ENCODE measurements around the gene BPIFB3. TPM values are rescaled to one million over a fixed set of nuclear protein-coding genes. Genes with fewer than 3 reads are reported as not detected.
"Not testable (repeated sequence)": the region's sequence is repeated elsewhere in the genome, so short reads cannot be mapped to it uniquely, and the experiment has no call there.

Gene BPIFB3
- total RNA-seq, 2 experiments from 2014 or later, result not detected

DNA sequence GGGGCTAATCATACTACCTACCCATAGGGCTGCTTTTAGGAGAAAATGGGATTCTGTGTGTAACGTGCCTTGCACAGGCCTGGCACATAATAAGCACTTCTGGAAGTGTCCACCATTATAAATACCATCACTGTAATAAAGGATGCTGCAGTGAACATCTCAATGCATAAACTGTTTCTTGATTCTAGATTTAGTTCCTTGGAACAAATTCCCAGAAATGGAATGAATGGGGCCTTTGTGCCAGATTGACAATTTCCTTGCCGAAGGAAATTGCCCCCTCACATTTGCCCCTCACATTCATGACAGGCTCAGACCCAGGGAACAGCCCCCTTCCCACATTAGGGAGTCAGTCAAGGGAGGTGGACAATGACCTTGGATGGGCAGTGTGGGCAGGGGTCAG, 55.0 kb downstream of the BPIFB3 start:
- DNase-seq (no peak), ATAC-seq (no peak)
- H3K9me3 Mint-ChIP-seq (ENCODE audit: insufficient read depth), result no peaks in the 10 kb centered on the region
- H3K4me3 Mint-ChIP-seq, result no peak overlapping the region
- no peaks in the 10 kb centered on the region for H3K27me3 Mint-ChIP-seq (ENCODE audit: low read depth)
- no peaks in the 10 kb centered on the region for H3K36me3 Mint-ChIP-seq (ENCODE audit: low read depth)
- POLR2A ChIA-PET, result no interaction called here
- H3K27ac Mint-ChIP-seq, result no peak overlapping the region
- CTCF ChIA-PET, result interaction anchor here (2.2 kb wide), 1 partner anchor 13 kb away, joined by 6 read pairs; no protein-coding TSS in a partner anchor
- H3K4me1 Mint-ChIP-seq (ENCODE audit: low read depth), result no peaks in the 10 kb centered on the region

GRCh38 chr20:33110147-33110825, 56.6 kb downstream of the BPIFB3 start:
- Mint-ChIP-seq H3K4me1 (ENCODE audit: low read depth) (no peaks in the 10 kb centered on the region), H3K27ac (no peak overlapping the region), H3K9me3 (ENCODE audit: insufficient read depth) (no peaks in the 10 kb centered on the region), H3K36me3 (ENCODE audit: low read depth) (no peaks in the 10 kb centered on the region), H3K27me3 (ENCODE audit: low read depth) (no peaks in the 10 kb centered on the region), H3K4me3 (no peak overlapping the region)
- ATAC-seq (no peak), DNase-seq (no peak)
- ChIA-PET CTCF (interaction anchor here (2.2 kb wide), 1 partner anchor 14 kb away, joined by 6 read pairs; no protein-coding TSS in a partner anchor), POLR2A (no interaction called here)

- Mint-ChIP-seq H3K9me3 (ENCODE audit: insufficient read depth) (no peaks in the 10 kb centered on the region), H3K27me3 (ENCODE audit: low read depth) (no peaks in the 10 kb centered on the region), H3K36me3 (ENCODE audit: low read depth) (no peaks in the 10 kb centered on the region), H3K27ac (no peak overlapping the region), H3K4me3 (no peak overlapping the region), H3K4me1 (ENCODE audit: low read depth) (no peaks in the 10 kb centered on the region)
- ATAC-seq (no peak), DNase-seq (no peak)
- ChIA-PET CTCF (no interaction called here), POLR2A (no interaction called here)
Observed at GRCh38 chr20:33111306-33111705, 57.6 kb downstream of the BPIFB3 start.

GRCh38 chr20:33112547-33113386, 59.1 kb downstream of the BPIFB3 start:
- Mint-ChIP-seq H3K27me3 (ENCODE audit: low read depth) (no peaks in the 10 kb centered on the region), H3K4me1 (ENCODE audit: low read depth) (no peaks in the 10 kb centered on the region), H3K9me3 (ENCODE audit: insufficient read depth) (no peaks in the 10 kb centered on the region), H3K27ac (no peak overlapping the region), H3K4me3 (no peak overlapping the region), H3K36me3 (ENCODE audit: low read depth) (no peaks in the 10 kb centered on the region)
- CTCF ChIA-PET, result no interaction called here
- ATAC-seq (no peak), DNase-seq (no peak)
- POLR2A ChIA-PET, result no interaction called here

DNA sequence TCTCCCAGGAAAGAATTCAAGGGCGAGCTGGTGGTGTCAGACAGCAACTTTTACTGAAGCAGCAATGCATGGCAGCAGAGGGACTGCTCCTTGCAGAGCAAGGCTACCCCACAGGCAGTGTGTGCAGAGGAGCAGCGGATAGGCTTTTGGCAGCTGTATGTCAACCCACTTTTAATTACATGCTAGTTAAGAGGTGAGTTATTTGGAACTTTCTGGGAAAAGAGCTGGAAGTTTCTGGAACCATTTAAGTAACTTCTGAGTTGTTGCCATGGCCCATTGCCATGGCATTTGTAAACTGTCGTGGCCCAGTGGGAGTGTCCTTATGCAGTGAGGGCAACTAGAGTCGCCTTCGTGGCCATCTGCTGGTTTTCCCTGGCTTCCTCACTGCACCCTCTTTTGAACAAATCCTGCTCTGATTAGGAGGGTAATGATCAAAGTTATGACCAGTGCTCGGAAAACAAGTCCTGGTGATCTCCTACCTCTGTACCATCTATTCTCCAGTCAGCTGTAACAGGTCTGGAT, 59.7 kb downstream of the BPIFB3 start:
- Mint-ChIP-seq H3K27me3 (ENCODE audit: low read depth) (no peaks in the 10 kb centered on the region), H3K36me3 (ENCODE audit: low read depth) (no peaks in the 10 kb centered on the region), H3K4me1 (ENCODE audit: low read depth) (no peaks in the 10 kb centered on the region), H3K27ac (no peak overlapping the region), H3K9me3 (ENCODE audit: insufficient read depth) (no peaks in the 10 kb centered on the region), H3K4me3 (no peak overlapping the region)
- ATAC-seq (no peak), DNase-seq (no peak)
- POLR2A ChIA-PET, result no interaction called here
- CTCF ChIA-PET, result no interaction called here

- H3K9me3 Mint-ChIP-seq (ENCODE audit: insufficient read depth); H3K27ac Mint-ChIP-seq; H3K27me3 Mint-ChIP-seq (ENCODE audit: low read depth); CTCF ChIA-PET; H3K36me3 Mint-ChIP-seq (ENCODE audit: low read depth); ATAC-seq; H3K4me3 Mint-ChIP-seq; DNase-seq; POLR2A ChIA-PET: not testable (repeated sequence)
- peaks cover 18% of the 10 kb centered on the region for H3K4me1 Mint-ChIP-seq (ENCODE audit: low read depth)
Observed at GRCh38 chr20:33115501-33115900, 61.8 kb downstream of the BPIFB3 start.

GRCh38 chr20:33119725-33120720, 66.3 kb downstream of the BPIFB3 start:
- no peak for ATAC-seq
- ChIA-PET POLR2A (interaction anchor here (0.6 to 0.9 kb wide), 2 partner anchors 269 to 358 kb away, joined by 3 to 4 read pairs; partner anchors contain the start of gene DNMT3B), CTCF (interaction anchor here (1.1 to 1.2 kb wide), 2 partner anchors 24 to 110 kb away, joined by 3 to 5 read pairs; no protein-coding TSS in a partner anchor)
- Mint-ChIP-seq H3K4me1 (ENCODE audit: low read depth) (peaks cover 19% of the 10 kb centered on the region), H3K27ac (peak overlapping the region; percentile 67), H3K9me3 (ENCODE audit: insufficient read depth) (peaks cover 7% of the 10 kb centered on the region), H3K4me3 (no peak overlapping the region), H3K27me3 (ENCODE audit: low read depth) (no peaks in the 10 kb centered on the region), H3K36me3 (ENCODE audit: low read depth) (peaks cover 5% of the 10 kb centered on the region)
- no peak for DNase-seq

GRCh38 chr20:33120934-33121333, 67.2 kb downstream of the BPIFB3 start:
- Mint-ChIP-seq H3K9me3 (ENCODE audit: insufficient read depth) (peaks cover 7% of the 10 kb centered on the region), H3K27ac (no peak overlapping the region), H3K4me1 (ENCODE audit: low read depth) (peaks cover 19% of the 10 kb centered on the region), H3K27me3 (ENCODE audit: low read depth) (no peaks in the 10 kb centered on the region), H3K36me3 (ENCODE audit: low read depth) (peaks cover 5% of the 10 kb centered on the region), H3K4me3 (no peak overlapping the region)
- no peak for ATAC-seq
- ChIA-PET POLR2A (no interaction called here), CTCF (no interaction called here)
- DNase-seq, result no peak

DNA sequence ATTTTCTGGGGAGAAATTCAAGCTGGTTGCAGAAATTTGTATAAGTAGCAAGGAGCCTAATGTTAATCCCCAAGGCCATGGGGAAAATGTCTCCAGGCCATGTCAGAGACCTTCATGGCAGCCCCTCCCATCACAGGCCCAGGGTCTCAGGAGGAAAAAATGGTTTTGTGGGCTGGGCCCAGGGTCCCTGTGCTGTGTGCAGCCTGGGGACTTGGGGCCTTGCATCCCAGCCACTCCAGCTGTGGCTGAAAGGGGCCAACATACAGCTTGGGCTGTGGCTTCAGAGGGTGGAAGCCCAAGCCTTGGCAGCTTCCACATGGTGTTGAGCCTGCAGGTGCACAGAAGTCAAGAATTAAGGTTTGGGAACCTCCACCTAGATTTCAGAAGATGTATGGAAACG, 68.6 kb downstream of the BPIFB3 start:
- CTCF ChIA-PET; H3K9me3 Mint-ChIP-seq (ENCODE audit: insufficient read depth); ATAC-seq; H3K27ac Mint-ChIP-seq; H3K4me3 Mint-ChIP-seq; POLR2A ChIA-PET; H3K27me3 Mint-ChIP-seq (ENCODE audit: low read depth); DNase-seq; H3K36me3 Mint-ChIP-seq (ENCODE audit: low read depth): not testable (repeated sequence)
- H3K4me1 Mint-ChIP-seq (ENCODE audit: low read depth), result peaks cover 19% of the 10 kb centered on the region

Measured in activated CD8-positive, alpha-beta T cell treated with anti-CD3 and anti-CD28 coated beads, Interleukin-2, amount 10 ng/mL, durations not matched to agents 7 days and 5 days (primary cell).